GM12892 (cell line): Measurements from ENCODE around the gene PIGZ.

Experiments used
- DNase-seq: peaks from one replicate; pipeline ENCODE4 v3.0.0; 2011; ENCODE audit not compliant: insufficient read length
- FAIRE-seq: peaks from 2 replicates; lab custom pipeline; 2011; peaks lifted over from hg19 to GRCh38; lab: Jason Lieb, UNC
- POLR2A ChIP-seq: IDR thresholded peaks from 2 replicates; pipeline ENCODE4 v1.6.1; 2011; ENCODE audit warnings: low read depth, low read length, control low read depth
- POLR2AphosphoS5 ChIP-seq: IDR thresholded peaks from 2 replicates; pipeline ENCODE4 v1.6.1; 2011; ENCODE audit warnings: low read depth, low read length, control low read depth
- TAF1 ChIP-seq: IDR thresholded peaks from 2 replicates; pipeline ENCODE4 v1.6.1; 2011; ENCODE audit warnings: low read depth, mild to moderate bottlenecking, control low read depth, low read length, borderline replicate concordance

The PIGZ gene

GRCh38 chr3:196988241-196989029, 19.8 kb upstream of the PIGZ start:
- FAIRE-seq = no peak
- no peak for TF ChIP-seq POLR2A
- no peak for TF ChIP-seq POLR2AphosphoS5
- TF ChIP-seq TAF1 = no peak
- DNase-seq = peak; percentile 11

DNA sequence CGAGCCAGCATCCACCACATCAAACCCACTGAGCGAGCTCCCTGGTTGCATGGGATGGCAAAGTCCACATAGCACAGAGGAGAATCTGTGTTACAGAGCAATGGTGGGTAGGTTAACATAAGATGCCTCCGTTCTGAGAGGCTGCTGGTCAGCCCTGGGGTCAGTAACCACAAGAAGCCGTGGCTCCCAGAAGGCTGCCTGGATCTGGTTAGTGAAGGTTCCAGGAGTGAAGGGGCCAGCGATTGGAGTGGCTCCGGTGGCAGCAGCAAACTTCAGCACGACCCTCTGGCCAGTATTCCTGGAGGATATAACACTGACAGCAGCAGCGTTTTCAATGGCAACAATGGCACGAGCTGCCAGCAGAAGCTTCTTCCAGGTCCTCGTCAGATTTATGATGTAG, 18.4 kb upstream of the PIGZ start:
- DNase-seq (no peak), FAIRE-seq (no peak)
- TF ChIP-seq POLR2AphosphoS5 (no peak), TAF1 (no peak)

DNA sequence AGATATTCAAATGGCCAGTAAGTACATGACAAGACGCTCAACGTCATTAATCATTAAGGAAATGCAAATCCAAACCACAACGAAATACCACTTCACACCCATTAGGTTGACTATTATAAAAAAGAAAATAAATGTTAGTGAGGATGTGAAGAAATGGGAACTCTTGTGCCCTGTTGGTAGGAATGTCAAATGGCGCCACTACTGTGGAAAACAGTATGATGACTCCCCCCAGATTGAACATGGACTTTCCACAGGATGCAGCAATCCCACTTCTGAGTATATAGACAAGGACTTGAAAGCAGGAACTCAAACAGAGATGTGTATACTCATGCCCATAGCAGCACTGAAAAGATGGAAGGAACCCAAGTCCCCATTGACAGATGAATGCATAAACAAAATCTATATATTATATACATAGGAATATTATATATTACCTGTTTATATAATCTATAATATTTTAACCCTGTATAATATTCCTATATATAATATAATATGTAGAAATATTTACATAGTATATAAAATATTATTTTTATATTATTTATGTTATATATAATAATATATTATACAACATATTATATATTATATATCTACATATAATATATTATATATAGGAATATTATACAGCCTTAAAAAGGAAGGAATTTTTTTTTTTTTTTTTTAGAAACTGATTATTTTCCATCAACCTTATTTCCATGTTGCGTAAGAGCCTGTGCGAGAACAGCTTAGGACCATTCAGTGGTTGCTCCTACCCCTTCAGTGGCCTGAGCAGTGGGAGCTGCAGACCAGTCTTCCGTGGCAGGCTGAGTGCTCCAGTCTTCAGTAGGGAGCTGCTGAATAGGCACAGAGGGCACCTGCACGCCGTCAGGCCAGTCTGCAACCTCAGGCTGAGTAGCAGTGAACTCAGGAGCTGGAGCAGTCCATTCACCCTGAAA, 17.6 kb upstream of the PIGZ start:
- FAIRE-seq (no peak), DNase-seq (no peak)
- TF ChIP-seq TAF1 (no peak), POLR2AphosphoS5 (no peak), POLR2A (no peak)

- no peak for FAIRE-seq
- TF ChIP-seq POLR2A (no peak), TAF1 (no peak), POLR2AphosphoS5 (no peak)
- DNase-seq = no peak
Measured at GRCh38 chr3:196985298-196985697, 16.7 kb upstream of the PIGZ start.

GRCh38 chr3:196983186-196983585, 14.6 kb upstream of the PIGZ start:
- TF ChIP-seq POLR2A (no peak), TAF1 (no peak), POLR2AphosphoS5 (no peak)
- DNase-seq (no peak), FAIRE-seq (no peak)

GRCh38 chr3:196981657-196982056, 13.0 kb upstream of the PIGZ start:
- DNase-seq = no peak
- TF ChIP-seq POLR2AphosphoS5 (no peak), POLR2A (no peak), TAF1 (no peak)
- no peak for FAIRE-seq

- no peak for TF ChIP-seq TAF1
- no peak for TF ChIP-seq POLR2A
- TF ChIP-seq POLR2AphosphoS5 = no peak
- DNase-seq = no peak
- no peak for FAIRE-seq
Measured at GRCh38 chr3:196979545-196979944, 10.9 kb upstream of the PIGZ start.

GRCh38 chr3:196976941-196977340, 8.3 kb upstream of the PIGZ start:
- no peak for DNase-seq
- no peak for FAIRE-seq
- no peak for TF ChIP-seq POLR2AphosphoS5
- no peak for TF ChIP-seq TAF1
- no peak for TF ChIP-seq POLR2A

GRCh38 chr3:196975349-196975748, 6.7 kb upstream of the PIGZ start:
- TF ChIP-seq POLR2A (no peak), POLR2AphosphoS5 (no peak), TAF1 (no peak)
- DNase-seq (no peak), FAIRE-seq (no peak)

- TF ChIP-seq POLR2AphosphoS5 (no peak), POLR2A (no peak), TAF1 (no peak)
- no peak for FAIRE-seq
- DNase-seq = no peak
Measured at GRCh38 chr3:196974661-196975060, 6.0 kb upstream of the PIGZ start.

DNA sequence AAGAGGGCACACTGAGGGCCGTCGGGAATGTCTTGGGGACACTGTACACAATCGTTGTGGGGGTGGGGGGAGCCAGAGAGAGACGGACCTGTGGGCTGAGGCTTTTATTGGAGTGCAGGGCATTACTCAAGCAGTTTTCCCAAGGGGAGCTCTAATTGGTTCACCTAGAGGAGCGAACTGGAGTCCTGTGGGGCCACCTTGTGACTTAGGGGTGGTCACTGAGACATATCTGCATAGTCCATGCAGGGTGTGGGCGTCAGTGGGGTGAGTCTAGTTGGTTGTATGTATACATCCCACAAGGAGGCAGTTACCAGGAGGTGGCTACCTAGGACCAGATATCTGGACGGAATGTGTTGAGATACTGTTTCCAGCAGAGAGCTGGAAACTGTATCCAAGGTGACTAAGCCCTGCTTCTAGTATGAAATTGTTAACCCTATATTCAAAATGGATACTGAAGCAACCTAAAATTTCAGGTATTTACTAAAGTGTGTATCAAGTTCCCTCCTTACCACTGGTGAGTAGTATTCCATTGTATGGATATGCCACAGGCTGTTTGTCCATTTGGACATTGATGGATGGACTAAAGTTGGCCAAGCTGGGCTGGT, 2.6 kb upstream of the PIGZ start:
- TF ChIP-seq POLR2A (no peak), POLR2AphosphoS5 (no peak), TAF1 (no peak)
- no peak for DNase-seq
- FAIRE-seq = no peak
